ENCODE data around the gene ZNF398. TPM values are rescaled to one million over a fixed set of nuclear protein-coding genes. Genes with fewer than 3 reads are reported as not detected.

ZNF398 gene
- total and polyA plus RNA-seq, 2 of the 13 experiments (the other 11 are each of a cell fraction or from before 2014, with no cell fraction given) = 3.0 to 8.9 TPM

- in situ Hi-C loops (cut with HindIII; ENCODE audit: extremely low pct_ligation_motif_present, low pct_unique_long_range_greater_than_20kb) = no loop called here
- Histone ChIP-seq H4K20me1 (ENCODE audit: insufficient read depth, low read length) (no peaks in the 10 kb centered on the region), H2AFZ (ENCODE audit: low read length) (no peak overlapping the region), H3K36me3 (replicated peaks in 1 of 2; ENCODE audit: control insufficient read depth in 1 of 2, insufficient read depth in 2 of 2, low read length in 2 of 2) (peaks cover 5 to 10% of the 10 kb centered on the region in 2 experiments), H3K4me1 (ENCODE audit: insufficient read depth, low read length) (peaks cover 2% of the 10 kb centered on the region; the same call in 1 of the 2 replicates), H3K4me2 (ENCODE audit: low read depth, low read length) (no peak overlapping the region), H3K4me3 (replicated peaks in 1 of 3; ENCODE audit: insufficient read depth in 1 of 3, low read depth in 2 of 3, low read length in 3 of 3) (no peak overlapping the region), H3K9me3 (ENCODE audit: low read length) (no peaks in the 10 kb centered on the region), H3K9ac (ENCODE audit: insufficient read depth, low read depth, low read length) (no peak overlapping the region), H3K79me2 (ENCODE audit: insufficient read depth, low read length) (no peaks in the 10 kb centered on the region), H3K27me3 (ENCODE audit: control insufficient read depth in 1 of 2, insufficient read depth in 2 of 2, low read length in 2 of 2) (no peaks in the 10 kb centered on the region), H3K27ac (ENCODE audit: extremely low read length, insufficient read depth, low read length) (no peak overlapping the region)
- no peak for FAIRE-seq
- no peak for DNase-seq (ENCODE audit: low spot score)
- intact Hi-C loops (cut with micrococcal nuclease; ENCODE audit: unreplicated experiment) = no loop called here
- no TSS peak for BruUV-seq (replicated peaks)
- TF ChIP-seq, protein P1, sequence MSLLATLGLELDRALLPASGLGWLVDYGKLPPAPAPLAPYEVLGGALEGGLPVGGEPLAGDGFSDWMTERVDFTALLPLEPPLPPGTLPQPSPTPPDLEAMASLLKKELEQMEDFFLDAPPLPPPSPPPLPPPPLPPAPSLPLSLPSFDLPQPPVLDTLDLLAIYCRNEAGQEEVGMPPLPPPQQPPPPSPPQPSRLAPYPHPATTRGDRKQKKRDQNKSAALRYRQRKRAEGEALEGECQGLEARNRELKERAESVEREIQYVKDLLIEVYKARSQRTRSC (CRISPR knock-in tag; IDR thresholded peaks at IDR 0.05; ENCODE audit: low read depth) = no peak
- TF ChIP-seq HOXA5 (CRISPR knock-in tag; IDR thresholded peaks at IDR 0.05) (no peak), CCDC6 (CRISPR knock-in tag; IDR thresholded peaks at IDR 0.05) (no peak), CBX2 (IDR thresholded peaks at IDR 0.05; ENCODE audit: low read depth, low read length) (no peak), CBX2 (CRISPR knock-in tag; IDR thresholded peaks at IDR 0.05; ENCODE audit: low read depth) (no peak), TBP (CRISPR knock-in tag; IDR thresholded peaks at IDR 0.05) (no peak), IKZF4 (CRISPR knock-in tag; IDR thresholded peaks at IDR 0.05; ENCODE audit: borderline replicate concordance, low read depth, not compliant biosample characterization) (no peak), ZNF784 (CRISPR knock-in tag; IDR thresholded peaks at IDR 0.05; ENCODE audit: borderline replicate concordance) (no peak), ZNF30 (CRISPR knock-in tag; IDR thresholded peaks at IDR 0.05) (no peak), BCL6 (CRISPR knock-in tag; IDR thresholded peaks at IDR 0.05) (no peak), ZNF557 (CRISPR knock-in tag; IDR thresholded peaks at IDR 0.05) (no peak), PRPF4 (IDR thresholded peaks at IDR 0.05; ENCODE audit: low read depth, low read length, poor library complexity, severe bottlenecking) (no peak), YEATS2 (CRISPR knock-in tag; IDR thresholded peaks at IDR 0.05; ENCODE audit: borderline replicate concordance) (no peak), REPIN1 (CRISPR knock-in tag; IDR thresholded peaks at IDR 0.05; ENCODE audit: borderline replicate concordance, low read depth) (no peak), SP4 (CRISPR knock-in tag; IDR thresholded peaks at IDR 0.05) (no peak)
- TF ChIP-seq, protein P2, sequence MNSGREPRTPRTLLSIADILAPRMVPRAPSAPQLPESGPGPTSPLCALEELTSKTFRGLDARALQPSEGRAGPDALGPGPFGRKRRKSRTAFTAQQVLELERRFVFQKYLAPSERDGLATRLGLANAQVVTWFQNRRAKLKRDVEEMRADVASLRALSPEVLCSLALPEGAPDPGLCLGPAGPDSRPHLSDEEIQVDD (CRISPR knock-in tag; IDR thresholded peaks at IDR 0.05; ENCODE audit: borderline replicate concordance) = no peak
- TF ChIP-seq, protein P3, sequence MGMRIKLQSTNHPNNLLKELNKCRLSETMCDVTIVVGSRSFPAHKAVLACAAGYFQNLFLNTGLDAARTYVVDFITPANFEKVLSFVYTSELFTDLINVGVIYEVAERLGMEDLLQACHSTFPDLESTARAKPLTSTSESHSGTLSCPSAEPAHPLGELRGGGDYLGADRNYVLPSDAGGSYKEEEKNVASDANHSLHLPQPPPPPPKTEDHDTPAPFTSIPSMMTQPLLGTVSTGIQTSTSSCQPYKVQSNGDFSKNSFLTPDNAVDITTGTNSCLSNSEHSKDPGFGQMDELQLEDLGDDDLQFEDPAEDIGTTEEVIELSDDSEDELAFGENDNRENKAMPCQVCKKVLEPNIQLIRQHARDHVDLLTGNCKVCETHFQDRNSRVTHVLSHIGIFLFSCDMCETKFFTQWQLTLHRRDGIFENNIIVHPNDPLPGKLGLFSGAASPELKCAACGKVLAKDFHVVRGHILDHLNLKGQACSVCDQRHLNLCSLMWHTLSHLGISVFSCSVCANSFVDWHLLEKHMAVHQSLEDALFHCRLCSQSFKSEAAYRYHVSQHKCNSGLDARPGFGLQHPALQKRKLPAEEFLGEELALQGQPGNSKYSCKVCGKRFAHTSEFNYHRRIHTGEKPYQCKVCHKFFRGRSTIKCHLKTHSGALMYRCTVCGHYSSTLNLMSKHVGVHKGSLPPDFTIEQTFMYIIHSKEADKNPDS (CRISPR knock-in tag; IDR thresholded peaks at IDR 0.05) = no peak
- TF ChIP-seq, protein P4, sequence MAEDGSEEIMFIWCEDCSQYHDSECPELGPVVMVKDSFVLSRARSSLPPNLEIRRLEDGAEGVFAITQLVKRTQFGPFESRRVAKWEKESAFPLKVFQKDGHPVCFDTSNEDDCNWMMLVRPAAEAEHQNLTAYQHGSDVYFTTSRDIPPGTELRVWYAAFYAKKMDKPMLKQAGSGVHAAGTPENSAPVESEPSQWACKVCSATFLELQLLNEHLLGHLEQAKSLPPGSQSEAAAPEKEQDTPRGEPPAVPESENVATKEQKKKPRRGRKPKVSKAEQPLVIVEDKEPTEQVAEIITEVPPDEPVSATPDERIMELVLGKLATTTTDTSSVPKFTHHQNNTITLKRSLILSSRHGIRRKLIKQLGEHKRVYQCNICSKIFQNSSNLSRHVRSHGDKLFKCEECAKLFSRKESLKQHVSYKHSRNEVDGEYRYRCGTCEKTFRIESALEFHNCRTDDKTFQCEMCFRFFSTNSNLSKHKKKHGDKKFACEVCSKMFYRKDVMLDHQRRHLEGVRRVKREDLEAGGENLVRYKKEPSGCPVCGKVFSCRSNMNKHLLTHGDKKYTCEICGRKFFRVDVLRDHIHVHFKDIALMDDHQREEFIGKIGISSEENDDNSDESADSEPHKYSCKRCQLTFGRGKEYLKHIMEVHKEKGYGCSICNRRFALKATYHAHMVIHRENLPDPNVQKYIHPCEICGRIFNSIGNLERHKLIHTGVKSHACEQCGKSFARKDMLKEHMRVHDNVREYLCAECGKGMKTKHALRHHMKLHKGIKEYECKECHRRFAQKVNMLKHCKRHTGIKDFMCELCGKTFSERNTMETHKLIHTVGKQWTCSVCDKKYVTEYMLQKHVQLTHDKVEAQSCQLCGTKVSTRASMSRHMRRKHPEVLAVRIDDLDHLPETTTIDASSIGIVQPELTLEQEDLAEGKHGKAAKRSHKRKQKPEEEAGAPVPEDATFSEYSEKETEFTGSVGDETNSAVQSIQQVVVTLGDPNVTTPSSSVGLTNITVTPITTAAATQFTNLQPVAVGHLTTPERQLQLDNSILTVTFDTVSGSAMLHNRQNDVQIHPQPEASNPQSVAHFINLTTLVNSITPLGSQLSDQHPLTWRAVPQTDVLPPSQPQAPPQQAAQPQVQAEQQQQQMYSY (CRISPR knock-in tag; IDR thresholded peaks at IDR 0.05) = no peak
- WGBS (ENCODE audit: low lambda C conversion rate) = 100% methylated on average over 6 of the region's 6 CpGs
- ChIA-PET POLR2A (no interaction called here), CTCF (ENCODE audit: low intra/inter-chr PET ratio, low total read pairs) (no interaction called here)
- no peak for ATAC-seq
Observed at GRCh38 chr7:149184274-149184673, 37.0 kb downstream of the ZNF398 start.
